WTC11 (cell line): ENCODE results near the gene DAZAP2.

Source experiments
- AFF4 ChIP-seq: sonication (generic); formaldehyde crosslinking; IDR thresholded peaks from 2 replicates; pipeline ENCODE4 v1.8.1; 2023; ENCODE audit warnings: mild to moderate bottlenecking, missing genetic modification reagents, borderline replicate concordance
- ARID4B ChIP-seq: sonication (generic); formaldehyde crosslinking; IDR thresholded peaks from 2 replicates; pipeline ENCODE4 v1.8.0; 2023; ENCODE audit warnings: missing genetic modification reagents, mild to moderate bottlenecking, borderline replicate concordance
- CBFB ChIP-seq: sonication (generic); formaldehyde crosslinking; IDR thresholded peaks from 2 replicates; pipeline ENCODE4 v1.8.1; 2022; ENCODE audit warnings: mild to moderate bottlenecking, low read depth, missing genetic modification reagents
- CREM ChIP-seq: sonication (generic); formaldehyde crosslinking; IDR thresholded peaks from 2 replicates; pipeline ENCODE4 v1.8.1; 2022; ENCODE audit warnings: mild to moderate bottlenecking, missing genetic modification reagents, moderate library complexity
- CTCF ChIP-seq: fragments of 200-600 bp; IDR thresholded peaks from 2 replicates; pipeline ENCODE4 v1.8.0; 2022; ENCODE audit warnings: antibody characterized with exemption
- ETV6 ChIP-seq: sonication (generic); formaldehyde crosslinking; IDR thresholded peaks from 2 replicates; pipeline ENCODE4 v1.8.1; 2022; ENCODE audit warnings: mild to moderate bottlenecking, missing genetic modification reagents
- FOXJ3 ChIP-seq: sonication (generic); formaldehyde crosslinking; IDR thresholded peaks from 2 replicates; pipeline ENCODE4 v1.9.0; 2021; ENCODE audit warnings: missing genetic modification reagents, mild to moderate bottlenecking, borderline replicate concordance
- MAX ChIP-seq: sonication (generic); formaldehyde crosslinking; IDR thresholded peaks from 2 replicates; pipeline ENCODE4 v1.8.0; 2022; ENCODE audit warnings: mild to moderate bottlenecking, missing genetic modification reagents
- MLX ChIP-seq: sonication (generic); formaldehyde crosslinking; IDR thresholded peaks from 2 replicates; pipeline ENCODE4 v1.8.1; 2023; ENCODE audit warnings: mild to moderate bottlenecking, missing genetic modification reagents, moderate library complexity
- NR3C1 ChIP-seq: sonication (generic); formaldehyde crosslinking; conservative IDR thresholded peaks from 2 replicates; pipeline ENCODE4 v1.8.1; 2023; ENCODE audit warnings: low read depth, mild to moderate bottlenecking, missing genetic modification reagents
- OVOL2 ChIP-seq: fragments of 250-450 bp; sonication (Bioruptor Pico); IDR thresholded peaks from 2 replicates; pipeline ENCODE4 v1.9.0; 2021; ENCODE audit warnings: mild to moderate bottlenecking, borderline replicate concordance
- TEAD1 ChIP-seq: sonication (generic); formaldehyde crosslinking; IDR thresholded peaks from 2 replicates; pipeline ENCODE4 v1.8.0; 2022; ENCODE audit warnings: mild to moderate bottlenecking, missing genetic modification reagents
- ZNF512 ChIP-seq: sonication (generic); formaldehyde crosslinking; IDR thresholded peaks from 2 replicates; pipeline ENCODE4 v1.8.1; 2022; ENCODE audit warnings: missing genetic modification reagents, borderline replicate concordance

- TF ChIP-seq TEAD1, result no peak
- no peak for TF ChIP-seq AFF4 (CRISPR knock-in tag)
- no peak for TF ChIP-seq MLX
- TF ChIP-seq OVOL2 (CRISPR knock-in tag), result no peak
- no peak for TF ChIP-seq ARID4B (CRISPR knock-in tag)
- TF ChIP-seq CREM (CRISPR knock-in tag), result no peak
- no peak for TF ChIP-seq CTCF
- no peak for TF ChIP-seq MAX (CRISPR knock-in tag)
- no peak for TF ChIP-seq FOXJ3
- TF ChIP-seq CBFB, result no peak
- no peak for TF ChIP-seq NR3C1 (CRISPR knock-in tag)
- TF ChIP-seq ETV6 (CRISPR knock-in tag), result no peak
- no peak for TF ChIP-seq ZNF512 (CRISPR knock-in tag)
Measured at GRCh38 chr12:51242876-51243275, 4.2 kb downstream of the DAZAP2 start.
